DOHH2 (cell line): ENCODE results near the gene TIMD4.

ENCODE experiments used
- EZH2phosphoT487 ChIP-seq: fragments of 200-600 bp; sonication (generic); IDR thresholded peaks from 2 replicates; pipeline ENCODE4 v1.6.1; 2017; ENCODE audit warnings: borderline replicate concordance, mild to moderate bottlenecking, antibody characterized with exemption, low read length, moderate library complexity, mixed read lengths
- TF ChIP-seq, protein P1 (sequence below): fragments of 200-600 bp; sonication (generic); IDR thresholded peaks from one replicate; pipeline ENCODE4 v1.5.1; 2014; ENCODE audit warnings: antibody characterized with exemption, mild to moderate bottlenecking, low read depth, low read length; ENCODE audit not compliant: poor library complexity, severe bottlenecking

DNA sequence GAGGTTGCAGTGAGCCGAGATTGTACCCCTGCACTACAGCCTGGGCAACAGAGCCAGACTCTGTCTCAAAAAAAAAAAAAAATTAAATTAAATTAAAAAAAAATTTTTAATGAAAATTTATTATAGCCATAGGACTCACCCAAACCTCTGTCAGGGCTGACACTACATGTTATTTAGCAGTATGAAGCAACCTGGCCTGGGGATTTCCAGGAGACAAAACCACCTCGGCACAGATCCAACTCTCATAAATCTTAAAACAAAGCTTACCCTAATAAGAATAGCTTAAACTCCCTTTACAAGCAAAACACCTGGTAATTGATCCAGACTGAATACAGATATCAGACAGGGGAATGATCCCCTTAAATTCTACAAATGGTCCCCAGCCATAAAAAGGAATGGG, 74.5 kb downstream of the TIMD4 start:
- TF ChIP-seq, protein P1, sequence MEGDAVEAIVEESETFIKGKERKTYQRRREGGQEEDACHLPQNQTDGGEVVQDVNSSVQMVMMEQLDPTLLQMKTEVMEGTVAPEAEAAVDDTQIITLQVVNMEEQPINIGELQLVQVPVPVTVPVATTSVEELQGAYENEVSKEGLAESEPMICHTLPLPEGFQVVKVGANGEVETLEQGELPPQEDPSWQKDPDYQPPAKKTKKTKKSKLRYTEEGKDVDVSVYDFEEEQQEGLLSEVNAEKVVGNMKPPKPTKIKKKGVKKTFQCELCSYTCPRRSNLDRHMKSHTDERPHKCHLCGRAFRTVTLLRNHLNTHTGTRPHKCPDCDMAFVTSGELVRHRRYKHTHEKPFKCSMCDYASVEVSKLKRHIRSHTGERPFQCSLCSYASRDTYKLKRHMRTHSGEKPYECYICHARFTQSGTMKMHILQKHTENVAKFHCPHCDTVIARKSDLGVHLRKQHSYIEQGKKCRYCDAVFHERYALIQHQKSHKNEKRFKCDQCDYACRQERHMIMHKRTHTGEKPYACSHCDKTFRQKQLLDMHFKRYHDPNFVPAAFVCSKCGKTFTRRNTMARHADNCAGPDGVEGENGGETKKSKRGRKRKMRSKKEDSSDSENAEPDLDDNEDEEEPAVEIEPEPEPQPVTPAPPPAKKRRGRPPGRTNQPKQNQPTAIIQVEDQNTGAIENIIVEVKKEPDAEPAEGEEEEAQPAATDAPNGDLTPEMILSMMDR = no peak
- no peak for TF ChIP-seq EZH2phosphoT487
